ENCODE data around the gene FCSK. TPM values are rescaled to one million over a fixed set of nuclear protein-coding genes. Genes with fewer than 3 reads are reported as not detected.

The FCSK gene
- total and polyA plus RNA-seq, 4 experiments from 2014 or later = 7.4 to 42.8 (median 26.3) TPM

- H3K4me3 Mint-ChIP-seq = no peak overlapping the region
- Histone ChIP-seq H3K4me1 (ENCODE audit: insufficient read depth, low read length) (peaks cover 4% of the 10 kb centered on the region), H3K36me3 (ENCODE audit: insufficient read depth, low read length) (peaks cover 43% of the 10 kb centered on the region), H3K27me3 (ENCODE audit: insufficient read depth, low read length) (no peaks in the 10 kb centered on the region), H3K27ac (ENCODE audit: low read depth, low read length) (no peak overlapping the region), H3K4me3 (ENCODE audit: low read length in 2 of 2) (no peak overlapping the region), H3K9me3 (ENCODE audit: control insufficient read depth in 1 of 2, low read length in 2 of 2) (no peaks in the 10 kb centered on the region)
- no peak for DNase-seq
- ChIA-PET POLR2A (ENCODE audit: partially characterized antibody) (interaction anchor here (0.7 kb wide), 1 partner anchor 148 kb away, joined by 4 read pairs; the partner anchor contains the start of gene DDX19A), CTCF (ENCODE audit: partially characterized antibody) (interaction anchor here (0.7 to 1.0 kb wide), 2 partner anchors 102 to 223 kb away, joined by 3 to 4 read pairs; no protein-coding TSS in a partner anchor)
- H3K4me1 Mint-ChIP-seq = peaks cover 0 to 11% (median 5%) of the 10 kb centered on the region in 4 donors
- peaks cover 31 to 59% of the 10 kb centered on the region in 2 donors for H3K36me3 Mint-ChIP-seq
- no peaks in the 10 kb centered on the region for H3K27me3 Mint-ChIP-seq
- no peaks in the 10 kb centered on the region for H3K9me3 Mint-ChIP-seq
- intact Hi-C loops (cut with micrococcal nuclease) = no loop called here
- H3K27ac Mint-ChIP-seq = peak overlapping the region in 3 of 7 donors; percentile 16 to 30 (median 19)
Measured at GRCh38 chr16:70494777-70495176, 40.4 kb downstream of the FCSK start.

- Histone ChIP-seq H3K4me3 (ENCODE audit: low read length in 2 of 2) (no peak overlapping the region), H3K27me3 (ENCODE audit: insufficient read depth, low read length) (no peaks in the 10 kb centered on the region), H3K36me3 (ENCODE audit: insufficient read depth, low read length) (peaks cover 43% of the 10 kb centered on the region), H3K4me1 (ENCODE audit: insufficient read depth, low read length) (peaks cover 4% of the 10 kb centered on the region), H3K9me3 (ENCODE audit: control insufficient read depth in 1 of 2, low read length in 2 of 2) (no peaks in the 10 kb centered on the region), H3K27ac (ENCODE audit: low read depth, low read length) (no peak overlapping the region)
- H3K9me3 Mint-ChIP-seq = no peaks in the 10 kb centered on the region
- no peak overlapping the region for H3K4me3 Mint-ChIP-seq
- H3K4me1 Mint-ChIP-seq = peaks cover 0 to 11% (median 5%) of the 10 kb centered on the region in 4 donors
- DNase-seq = no peak
- CTCF ChIA-PET (ENCODE audit: partially characterized antibody) = interaction anchor here (1.0 to 2.0 kb wide), 2 partner anchors 14 to 103 kb away, joined by 3 to 5 read pairs; no protein-coding TSS in a partner anchor
- H3K36me3 Mint-ChIP-seq = peaks cover 31 to 54% of the 10 kb centered on the region in 2 donors
- intact Hi-C loops (cut with micrococcal nuclease) = no loop called here
- no peak overlapping the region for H3K27ac Mint-ChIP-seq
- H3K27me3 Mint-ChIP-seq = no peaks in the 10 kb centered on the region
- POLR2A ChIA-PET (ENCODE audit: partially characterized antibody) = no interaction called here
Measured at GRCh38 chr16:70495425-70496182, 41.2 kb downstream of the FCSK start.

GRCh38 chr16:70496513-70496912 lies 42.1 kb downstream of the FCSK start:
- DNase-seq = no peak
- H3K27ac Mint-ChIP-seq = peak overlapping the region in 1 of 7 donors; percentile 30
- peaks cover 4% of the 10 kb centered on the region for H3K4me1 ChIP-seq (ENCODE audit: insufficient read depth, low read length)
- peaks cover 0 to 11% (median 5%) of the 10 kb centered on the region in 4 donors for H3K4me1 Mint-ChIP-seq
- peaks cover 31 to 57% of the 10 kb centered on the region in 2 donors for H3K36me3 Mint-ChIP-seq
- no peaks in the 10 kb centered on the region for H3K9me3 ChIP-seq (ENCODE audit: control insufficient read depth in 1 of 2, low read length in 2 of 2)
- H3K9me3 Mint-ChIP-seq = no peaks in the 10 kb centered on the region
- no peaks in the 10 kb centered on the region for H3K27me3 Mint-ChIP-seq
- H3K4me3 ChIP-seq (ENCODE audit: low read length in 2 of 2) = no peak overlapping the region
- H3K36me3 ChIP-seq (ENCODE audit: insufficient read depth, low read length) = peaks cover 43% of the 10 kb centered on the region
- no peaks in the 10 kb centered on the region for H3K27me3 ChIP-seq (ENCODE audit: insufficient read depth, low read length)
- H3K27ac ChIP-seq (ENCODE audit: low read depth, low read length) = no peak overlapping the region
- intact Hi-C loops (cut with micrococcal nuclease) = no loop called here
- ChIA-PET CTCF (ENCODE audit: partially characterized antibody) (interaction anchor here (2.0 kb wide), 1 partner anchor 13 kb away, joined by 5 read pairs; no protein-coding TSS in a partner anchor), POLR2A (ENCODE audit: partially characterized antibody) (no interaction called here)
- no peak overlapping the region for H3K4me3 Mint-ChIP-seq

- intact Hi-C loops (cut with micrococcal nuclease) = no loop called here
- ChIA-PET CTCF (ENCODE audit: partially characterized antibody) (interaction anchor here (0.8 to 2.2 kb wide), 17 partner anchors 10 to 263 kb away, joined by 3 to 30 read pairs (median 4); partner anchors contain the start of genes COG4, FCSK, SF3B3 and ST3GAL2), POLR2A (ENCODE audit: partially characterized antibody) (interaction anchor here (1.0 to 1.6 kb wide), 3 partner anchors 11 to 25 kb away, joined by 3 to 16 read pairs (median 3); partner anchors contain the start of genes COG4 and SF3B3)
- Histone ChIP-seq H3K27me3 (ENCODE audit: insufficient read depth, low read length) (no peaks in the 10 kb centered on the region), H3K27ac (ENCODE audit: low read depth, low read length) (peak overlapping the region; percentile 7), H3K4me1 (ENCODE audit: insufficient read depth, low read length) (peaks cover 8% of the 10 kb centered on the region), H3K36me3 (ENCODE audit: insufficient read depth, low read length) (peaks cover 53% of the 10 kb centered on the region), H3K9me3 (ENCODE audit: control insufficient read depth in 1 of 2, low read length in 2 of 2) (no peaks in the 10 kb centered on the region), H3K4me3 (ENCODE audit: low read length in 2 of 2) (no peak overlapping the region)
- H3K4me1 Mint-ChIP-seq = peaks cover 6 to 13% (median 9%) of the 10 kb centered on the region in 4 donors
- peak overlapping the region in 2 of 8 donors; percentile 36 to 44 for H3K4me3 Mint-ChIP-seq
- H3K9me3 Mint-ChIP-seq = no peaks in the 10 kb centered on the region
- H3K27ac Mint-ChIP-seq = peak overlapping the region in 6 of 7 donors; percentile 20 to 73 (median 70)
- peaks cover 32 to 54% of the 10 kb centered on the region in 2 donors for H3K36me3 Mint-ChIP-seq
- no peaks in the 10 kb centered on the region for H3K27me3 Mint-ChIP-seq
- peak in 4 of 5 donors; percentile 24 to 33 (median 27) for DNase-seq
Measured at GRCh38 chr16:70508752-70509151, 54.4 kb downstream of the FCSK start.

GRCh38 chr16:70510216-70510615 lies 55.8 kb downstream of the FCSK start:
- Mint-ChIP-seq H3K4me1 (peaks cover 6 to 13% (median 9%) of the 10 kb centered on the region in 4 donors), H3K36me3 (peaks cover 36 to 60% of the 10 kb centered on the region in 2 donors), H3K27ac (peak overlapping the region in 2 of 7 donors; percentile 50 to 66), H3K4me3 (no peak overlapping the region), H3K27me3 (no peaks in the 10 kb centered on the region), H3K9me3 (no peaks in the 10 kb centered on the region)
- Histone ChIP-seq H3K9me3 (ENCODE audit: control insufficient read depth in 1 of 2, low read length in 2 of 2) (no peaks in the 10 kb centered on the region), H3K36me3 (ENCODE audit: insufficient read depth, low read length) (peaks cover 58% of the 10 kb centered on the region), H3K27ac (ENCODE audit: low read depth, low read length) (no peak overlapping the region), H3K4me1 (ENCODE audit: insufficient read depth, low read length) (peaks cover 8% of the 10 kb centered on the region), H3K27me3 (ENCODE audit: insufficient read depth, low read length) (no peaks in the 10 kb centered on the region), H3K4me3 (ENCODE audit: low read length in 2 of 2) (no peak overlapping the region)
- CTCF ChIA-PET (ENCODE audit: partially characterized antibody) = interaction anchor here (1.4 to 2.2 kb wide), 3 partner anchors 13 to 30 kb away, joined by 3 to 30 read pairs (median 5); partner anchors contain the start of genes COG4 and SF3B3
- no peak for DNase-seq
- POLR2A ChIA-PET (ENCODE audit: partially characterized antibody) = interaction anchor here (0.6 kb wide), 1 partner anchor 225 kb away, joined by 4 read pairs; no protein-coding TSS in a partner anchor
- intact Hi-C loops (cut with micrococcal nuclease) = no loop called here

- no peak overlapping the region for H3K4me3 ChIP-seq (ENCODE audit: low read length in 2 of 2)
- H3K36me3 ChIP-seq (ENCODE audit: insufficient read depth, low read length) = peaks cover 70% of the 10 kb centered on the region
- DNase-seq = no peak
- H3K9me3 Mint-ChIP-seq = no peaks in the 10 kb centered on the region
- H3K4me1 ChIP-seq (ENCODE audit: insufficient read depth, low read length) = peaks cover 8% of the 10 kb centered on the region
- no peaks in the 10 kb centered on the region for H3K27me3 Mint-ChIP-seq
- peaks cover 6 to 13% (median 9%) of the 10 kb centered on the region in 4 donors for H3K4me1 Mint-ChIP-seq
- H3K4me3 Mint-ChIP-seq = no peak overlapping the region
- H3K27ac Mint-ChIP-seq = no peak overlapping the region
- ChIA-PET CTCF (ENCODE audit: partially characterized antibody) (no interaction called here), POLR2A (ENCODE audit: partially characterized antibody) (no interaction called here)
- intact Hi-C loops (cut with micrococcal nuclease) = no loop called here
- H3K9me3 ChIP-seq (ENCODE audit: control insufficient read depth in 1 of 2, low read length in 2 of 2) = no peaks in the 10 kb centered on the region
- H3K36me3 Mint-ChIP-seq = peaks cover 39 to 70% of the 10 kb centered on the region in 2 donors
- H3K27me3 ChIP-seq (ENCODE audit: insufficient read depth, low read length) = no peaks in the 10 kb centered on the region
- no peak overlapping the region for H3K27ac ChIP-seq (ENCODE audit: low read depth, low read length)
Measured at GRCh38 chr16:70511833-70512232, 57.4 kb downstream of the FCSK start.

- Histone ChIP-seq H3K4me3 (ENCODE audit: low read length in 2 of 2) (no peak overlapping the region), H3K4me1 (ENCODE audit: insufficient read depth, low read length) (peaks cover 8% of the 10 kb centered on the region), H3K27me3 (ENCODE audit: insufficient read depth, low read length) (no peaks in the 10 kb centered on the region), H3K36me3 (ENCODE audit: insufficient read depth, low read length) (peaks cover 70% of the 10 kb centered on the region), H3K27ac (ENCODE audit: low read depth, low read length) (no peak overlapping the region), H3K9me3 (ENCODE audit: control insufficient read depth in 1 of 2, low read length in 2 of 2) (no peaks in the 10 kb centered on the region)
- CTCF ChIA-PET (ENCODE audit: partially characterized antibody) = no interaction called here
- peaks cover 44 to 68% of the 10 kb centered on the region in 2 donors for H3K36me3 Mint-ChIP-seq
- H3K4me1 Mint-ChIP-seq = peaks cover 6 to 13% (median 9%) of the 10 kb centered on the region in 4 donors
- intact Hi-C loops (cut with micrococcal nuclease) = no loop called here
- H3K9me3 Mint-ChIP-seq = no peaks in the 10 kb centered on the region
- no peak overlapping the region for H3K4me3 Mint-ChIP-seq
- H3K27ac Mint-ChIP-seq = no peak overlapping the region
- no peak for DNase-seq
- no peaks in the 10 kb centered on the region for H3K27me3 Mint-ChIP-seq
- POLR2A ChIA-PET (ENCODE audit: partially characterized antibody) = no interaction called here
Measured at GRCh38 chr16:70512456-70512855, 58.1 kb downstream of the FCSK start.

Data from CD4-positive, alpha-beta memory T cell (primary cell).